WERI-Rb-1 (cell line): ENCODE data around the gene ANAPC15.
"Not testable (repeated sequence)": the region's sequence is repeated elsewhere in the genome, so short reads cannot be mapped to it uniquely, and the experiment has no call there.

Experiments
- DNase-seq: peaks from one replicate; pipeline ENCODE4 v3.0.0-alpha.2; 2020
- H3K27ac ChIP-seq: fragments of 250-450 bp; sonication (Bioruptor Pico); 2 replicates; pipeline ENCODE4 v1.5.1; 2020; ENCODE audit warnings: mild to moderate bottlenecking, moderate library complexity
- H3K27me3 ChIP-seq: fragments of 250-450 bp; sonication (Bioruptor Pico); 2 replicates; pipeline ENCODE4 v1.5.1; 2021; ENCODE audit warnings: mild to moderate bottlenecking, low read depth, moderate library complexity; ENCODE audit not compliant: insufficient read depth, severe bottlenecking
- H3K36me3 ChIP-seq: fragments of 250-450 bp; sonication (Bioruptor Pico); 2 replicates; pipeline ENCODE4 v1.5.1; 2020; ENCODE audit warnings: mild to moderate bottlenecking, moderate library complexity
- H3K4me3 ChIP-seq: 2 replicates; pipeline ENCODE4 v1.5.1; 2011; ENCODE audit warnings: low read depth, mild to moderate bottlenecking, control low read depth, low read length
- H3K9me3 ChIP-seq: fragments of 250-450 bp; sonication (Bioruptor Pico); 2 replicates; pipeline ENCODE4 v1.5.1; 2021; ENCODE audit warnings: mild to moderate bottlenecking, moderate library complexity; ENCODE audit not compliant: severe bottlenecking
- TF ChIP-seq, protein P1 (sequence below): IDR thresholded peaks from 2 replicates; pipeline ENCODE4 v1.5.1; 2011; ENCODE audit warnings: low read depth, mild to moderate bottlenecking, control low read depth, inconsistent platforms, low read length

ANAPC15 gene

DNA sequence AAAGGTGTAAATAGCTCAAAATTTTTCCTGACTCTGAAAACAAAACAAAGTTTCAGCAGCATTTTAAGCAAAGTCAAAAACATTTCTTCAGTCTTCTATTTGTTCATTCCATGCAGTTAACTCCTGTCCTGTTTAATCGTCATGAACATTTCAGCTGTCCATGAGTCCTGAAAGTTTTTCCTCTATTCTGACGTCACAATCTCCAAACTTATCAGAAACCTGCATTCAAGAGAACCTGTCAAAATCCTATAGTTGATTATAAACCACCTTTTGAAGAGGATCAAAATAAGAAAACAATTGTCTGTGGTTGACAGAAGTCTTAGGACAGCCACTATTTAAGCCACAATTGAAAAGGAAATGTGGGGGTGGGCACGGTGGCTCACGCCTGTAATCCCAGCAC is 38.4 kb upstream of the ANAPC15 start:
- TF ChIP-seq, protein P1, sequence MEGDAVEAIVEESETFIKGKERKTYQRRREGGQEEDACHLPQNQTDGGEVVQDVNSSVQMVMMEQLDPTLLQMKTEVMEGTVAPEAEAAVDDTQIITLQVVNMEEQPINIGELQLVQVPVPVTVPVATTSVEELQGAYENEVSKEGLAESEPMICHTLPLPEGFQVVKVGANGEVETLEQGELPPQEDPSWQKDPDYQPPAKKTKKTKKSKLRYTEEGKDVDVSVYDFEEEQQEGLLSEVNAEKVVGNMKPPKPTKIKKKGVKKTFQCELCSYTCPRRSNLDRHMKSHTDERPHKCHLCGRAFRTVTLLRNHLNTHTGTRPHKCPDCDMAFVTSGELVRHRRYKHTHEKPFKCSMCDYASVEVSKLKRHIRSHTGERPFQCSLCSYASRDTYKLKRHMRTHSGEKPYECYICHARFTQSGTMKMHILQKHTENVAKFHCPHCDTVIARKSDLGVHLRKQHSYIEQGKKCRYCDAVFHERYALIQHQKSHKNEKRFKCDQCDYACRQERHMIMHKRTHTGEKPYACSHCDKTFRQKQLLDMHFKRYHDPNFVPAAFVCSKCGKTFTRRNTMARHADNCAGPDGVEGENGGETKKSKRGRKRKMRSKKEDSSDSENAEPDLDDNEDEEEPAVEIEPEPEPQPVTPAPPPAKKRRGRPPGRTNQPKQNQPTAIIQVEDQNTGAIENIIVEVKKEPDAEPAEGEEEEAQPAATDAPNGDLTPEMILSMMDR: no peak
- Histone ChIP-seq H3K9me3 (peaks cover 2% of the 10 kb centered on the region), H3K27me3 (no peaks in the 10 kb centered on the region), H3K27ac (no peak overlapping the region), H3K4me3 (no peak overlapping the region), H3K36me3 (no peaks in the 10 kb centered on the region)
- DNase-seq: no peak

DNA sequence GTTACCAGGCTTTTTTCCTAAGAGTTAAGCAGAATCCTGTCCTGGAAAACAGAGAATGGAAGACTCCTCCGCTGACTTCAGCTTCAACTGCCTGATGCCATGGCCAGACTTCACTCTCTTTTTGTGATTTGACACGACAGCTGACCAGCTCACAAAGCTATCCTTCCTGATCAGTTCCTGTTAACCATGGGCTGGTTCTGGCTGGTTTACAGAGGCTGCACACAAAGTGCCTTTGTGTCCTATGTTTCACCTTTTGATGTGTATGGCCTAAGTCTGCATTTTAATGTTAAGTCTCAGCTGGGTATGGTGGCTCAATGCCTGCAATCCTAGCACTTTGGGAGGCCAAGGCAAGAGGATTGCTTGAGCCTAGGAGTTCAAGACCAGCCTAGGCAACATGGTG is 34.1 kb upstream of the ANAPC15 start:
- Histone ChIP-seq H3K4me3 (no peak overlapping the region), H3K36me3 (no peaks in the 10 kb centered on the region), H3K27ac (no peak overlapping the region), H3K9me3 (peaks cover 2% of the 10 kb centered on the region), H3K27me3 (no peaks in the 10 kb centered on the region)
- TF ChIP-seq, protein P1: no peak
- DNase-seq: no peak

DNA sequence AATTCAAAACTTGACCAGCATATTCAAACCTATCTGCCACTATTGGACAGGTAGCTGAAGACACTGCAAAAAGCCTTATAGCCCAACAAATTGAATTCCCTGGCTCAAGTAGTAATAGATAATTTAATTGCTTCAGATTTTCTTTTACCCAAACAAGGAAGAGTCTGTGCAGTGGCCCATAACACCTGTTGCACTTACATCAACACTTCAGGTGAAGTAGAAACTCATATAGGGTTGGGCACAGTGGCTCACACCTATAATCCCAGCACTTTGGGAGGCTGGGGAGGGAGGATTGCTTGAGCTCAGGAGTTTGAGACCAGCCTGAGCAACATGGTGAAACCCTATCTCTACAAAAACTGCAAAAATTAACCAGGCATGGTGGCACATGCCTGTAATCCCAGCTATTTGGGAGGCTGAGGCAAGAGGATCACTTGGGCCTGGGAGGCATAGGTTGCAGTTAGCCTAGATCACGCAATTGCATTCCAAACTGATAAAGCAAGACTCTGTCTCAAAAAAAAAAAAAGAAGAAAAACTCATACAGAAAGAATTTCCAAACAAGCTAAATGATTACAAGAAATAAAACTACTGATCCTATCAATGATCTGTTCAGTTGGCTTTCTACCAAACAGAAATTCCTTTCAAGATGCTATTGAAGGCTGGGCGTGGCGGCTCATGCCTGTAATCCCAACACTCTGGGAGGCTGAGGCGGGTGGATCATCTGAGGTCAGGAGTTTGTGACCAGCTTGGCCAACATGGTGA is 32.5 kb upstream of the ANAPC15 start:
- TF ChIP-seq, protein P1: no peak
- Histone ChIP-seq H3K36me3 (no peaks in the 10 kb centered on the region), H3K27ac (no peak overlapping the region), H3K9me3 (no peaks in the 10 kb centered on the region), H3K27me3 (no peaks in the 10 kb centered on the region), H3K4me3 (no peak overlapping the region)
- DNase-seq: no peak

DNA sequence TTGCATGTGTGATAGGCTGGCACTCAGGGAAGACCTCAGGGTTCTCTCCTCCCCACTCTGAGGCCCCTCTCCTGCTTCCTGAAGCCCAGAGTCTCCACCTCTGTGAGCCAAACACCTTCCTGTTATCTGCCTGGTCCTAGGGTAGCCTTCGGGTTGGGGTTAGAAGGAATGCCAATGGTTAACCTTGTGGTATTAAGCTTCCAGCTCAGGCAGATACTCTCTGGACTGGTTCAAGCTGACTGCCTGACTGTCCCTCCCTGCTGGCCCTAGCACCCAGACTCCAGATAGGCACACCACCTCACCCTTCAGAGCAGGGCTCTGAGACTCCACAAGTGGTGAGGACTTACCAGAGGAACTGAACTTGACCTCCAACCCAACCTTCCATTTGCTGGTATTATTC is 30.0 kb upstream of the ANAPC15 start:
- not testable (repeated sequence) for H3K27ac ChIP-seq, H3K36me3 ChIP-seq, H3K4me3 ChIP-seq, DNase-seq, H3K9me3 ChIP-seq, H3K27me3 ChIP-seq

DNA sequence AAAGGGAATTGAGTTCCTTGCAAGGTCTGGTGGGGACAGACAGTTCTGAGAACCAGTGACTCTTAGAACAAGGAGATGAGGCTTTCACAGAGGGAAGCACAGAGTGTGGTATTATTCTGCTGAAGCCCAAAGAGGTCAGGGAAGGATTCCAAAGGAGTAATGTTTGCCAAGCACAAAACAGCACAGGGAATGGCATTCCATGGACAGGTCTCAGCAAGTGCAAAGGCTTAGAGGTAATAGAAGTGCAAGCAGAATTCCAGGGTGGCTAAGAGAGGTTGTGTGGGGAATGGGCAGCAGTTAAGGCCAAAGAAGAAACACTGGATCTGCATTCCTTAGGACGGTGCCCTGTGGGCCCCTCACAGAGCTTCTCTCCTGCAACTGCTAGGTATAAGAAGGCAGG is 29.6 kb upstream of the ANAPC15 start:
- not testable (repeated sequence) for H3K36me3 ChIP-seq, H3K27me3 ChIP-seq, H3K27ac ChIP-seq, H3K4me3 ChIP-seq, H3K9me3 ChIP-seq, DNase-seq

DNA sequence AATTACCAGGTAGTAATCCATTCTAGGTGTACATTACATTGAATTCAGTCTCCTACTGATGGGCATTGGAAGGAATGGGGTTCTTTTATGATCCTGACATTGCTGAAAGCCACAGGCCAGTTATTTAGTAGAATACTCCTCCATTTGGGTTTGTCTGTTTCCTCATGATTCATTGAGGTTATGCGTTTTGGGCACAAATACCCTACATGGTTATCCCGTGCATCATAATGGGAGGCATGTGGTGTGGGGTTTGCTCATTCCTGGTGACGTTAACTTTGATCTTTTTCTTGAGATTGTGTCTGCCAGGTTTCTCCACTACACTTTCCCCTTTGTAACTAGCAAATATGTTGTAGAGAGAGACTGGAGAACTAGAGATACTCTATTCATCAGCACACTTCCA is 28.6 kb upstream of the ANAPC15 start:
- Histone ChIP-seq H3K27ac (no peak overlapping the region), H3K4me3 (no peak overlapping the region)
- no peak for DNase-seq

More for the DNA sequence above, 28.6 kb upstream of the ANAPC15 start:
- no peaks in the 10 kb centered on the region for H3K36me3 ChIP-seq
- no peaks in the 10 kb centered on the region for H3K9me3 ChIP-seq
- H3K27me3 ChIP-seq: no peaks in the 10 kb centered on the region
- TF ChIP-seq, protein P1: no peak
